ENCODE data around the gene LCORL. TPM values are rescaled to one million over a fixed set of nuclear protein-coding genes. Genes with fewer than 3 reads are reported as not detected.

Gene LCORL
- total and polyA plus RNA-seq, 2 donors (not counting 3 experiments of a cell fraction or from before 2014, with no cell fraction given) = 2.8 to 23.9 TPM

GRCh38 chr4:17924189-17924588, 97.4 kb downstream of the LCORL start:
- no peaks in the 10 kb centered on the region for H3K4me1 ChIP-seq (ENCODE audit: control insufficient read depth, extremely low read depth, insufficient read depth, low read length)
- H3K27me3 ChIP-seq (ENCODE audit: control insufficient read depth in 2 of 2, insufficient read depth in 2 of 2, low read length in 2 of 2) = no peaks in the 10 kb centered on the region
- intact Hi-C loops (cut with micrococcal nuclease) = no loop called here
- no peak overlapping the region for H3K27ac ChIP-seq (ENCODE audit: insufficient read depth, low read depth, low read length)
- DNase-seq (ENCODE audit: low read depth, low spot score) (no peak), FAIRE-seq (no peak)
- peaks cover 0 to 3% of the 10 kb centered on the region in 2 experiments for H3K36me3 ChIP-seq (ENCODE audit: control insufficient read depth in 2 of 2, extremely low read depth in 1 of 2, insufficient read depth in 2 of 2, low read length in 2 of 2)
- H3K4me2 ChIP-seq (ENCODE audit: insufficient read depth, low read length) = no peak overlapping the region
- CTCF ChIA-PET = no interaction called here
- no peak overlapping the region for H3K4me3 ChIP-seq (replicated peaks in 1 of 3; ENCODE audit: insufficient read depth in 1 of 3, low read depth in 1 of 3, low read length in 3 of 3)
- H2AFZ ChIP-seq (ENCODE audit: low read depth, low read length) = no peak overlapping the region
- no peaks in the 10 kb centered on the region for H3K79me2 ChIP-seq (ENCODE audit: control insufficient read depth, insufficient read depth, low read length)
- POLR2A ChIA-PET = no interaction called here
- TF ChIP-seq MYC (IDR thresholded peaks at IDR 0.05; ENCODE audit: low read depth, low read length) (no peak), GATA2 (IDR thresholded peaks at IDR 0.05; ENCODE audit: insufficient read depth, insufficient read length, low read depth, low read length) (no peak), CTCF (IDR thresholded peaks at IDR 0.05; ENCODE audit: extremely low read depth in 1 of 2, insufficient read depth in 1 of 2, low read depth in 1 of 2, low read length in 2 of 2) (no peak), POLR2A (IDR thresholded peaks at IDR 0.05; ENCODE audit: low read depth, low read length) (no peak), POLR2AphosphoS5 (IDR thresholded peaks at IDR 0.05; ENCODE audit: insufficient read depth, low read depth, low read length) (no peak), MAX (IDR thresholded peaks at IDR 0.05; ENCODE audit: insufficient read depth, insufficient read length) (no peak)
- H4K20me1 ChIP-seq (replicated peaks; ENCODE audit: control insufficient read depth, extremely low read depth, insufficient read depth, low read length) = no peaks in the 10 kb centered on the region
- no peaks in the 10 kb centered on the region for H3K9me1 ChIP-seq (replicated peaks; ENCODE audit: control insufficient read depth, extremely low read depth, insufficient read depth, low read length)
- no peak overlapping the region for H3K9ac ChIP-seq (replicated peaks; ENCODE audit: extremely low read depth, insufficient read depth, low read length)
- no TSS peak for BruUV-seq (replicated peaks)
- dilution Hi-C loops (cut with MboI; ENCODE audit: extremely low pct_ligation_motif_present, low sequenced_read_pairs) = no loop called here
- H3K9me3 ChIP-seq (replicated peaks; ENCODE audit: control insufficient read depth, insufficient read depth, low read length) = no peaks in the 10 kb centered on the region

GRCh38 chr4:17921451-17921850, 100.1 kb downstream of the LCORL start:
- no peak overlapping the region for H3K4me2 ChIP-seq (ENCODE audit: insufficient read depth, low read length)
- H3K9me3 ChIP-seq (replicated peaks; ENCODE audit: control insufficient read depth, insufficient read depth, low read length) = no peaks in the 10 kb centered on the region
- no peak overlapping the region for H3K9ac ChIP-seq (replicated peaks; ENCODE audit: extremely low read depth, insufficient read depth, low read length)
- CTCF ChIA-PET = no interaction called here
- FAIRE-seq = no peak
- no peaks in the 10 kb centered on the region for H3K79me2 ChIP-seq (ENCODE audit: control insufficient read depth, insufficient read depth, low read length)
- TF ChIP-seq POLR2A (IDR thresholded peaks at IDR 0.05; ENCODE audit: low read depth, low read length) (no peak), POLR2AphosphoS5 (IDR thresholded peaks at IDR 0.05; ENCODE audit: insufficient read depth, low read depth, low read length) (no peak)
- no peaks in the 10 kb centered on the region for H3K27me3 ChIP-seq (ENCODE audit: control insufficient read depth in 2 of 2, insufficient read depth in 2 of 2, low read length in 2 of 2)
- no peak overlapping the region for H3K4me3 ChIP-seq (replicated peaks in 1 of 3; ENCODE audit: insufficient read depth in 1 of 3, low read depth in 1 of 3, low read length in 3 of 3)
- no peaks in the 10 kb centered on the region for H4K20me1 ChIP-seq (replicated peaks; ENCODE audit: control insufficient read depth, extremely low read depth, insufficient read depth, low read length)
- peaks cover 0 to 3% of the 10 kb centered on the region in 2 experiments for H3K36me3 ChIP-seq (ENCODE audit: control insufficient read depth in 2 of 2, extremely low read depth in 1 of 2, insufficient read depth in 2 of 2, low read length in 2 of 2)
- H3K9me1 ChIP-seq (replicated peaks; ENCODE audit: control insufficient read depth, extremely low read depth, insufficient read depth, low read length) = no peaks in the 10 kb centered on the region
- no peak overlapping the region for H2AFZ ChIP-seq (ENCODE audit: low read depth, low read length)
- POLR2A ChIA-PET = no interaction called here
- no peak for DNase-seq (ENCODE audit: low read depth, low spot score)
- H3K27ac ChIP-seq (ENCODE audit: insufficient read depth, low read depth, low read length) = no peak overlapping the region
- BruUV-seq (replicated peaks) = no TSS peak
- intact Hi-C loops (cut with micrococcal nuclease) = no loop called here
- dilution Hi-C loops (cut with MboI; ENCODE audit: extremely low pct_ligation_motif_present, low sequenced_read_pairs) = no loop called here
- H3K4me1 ChIP-seq (ENCODE audit: control insufficient read depth, extremely low read depth, insufficient read depth, low read length) = no peaks in the 10 kb centered on the region

All from endothelial cell of umbilical vein (primary cell).